Fibroblast of mammary gland (primary cell): ENCODE data around the gene ADAMTS2.

ENCODE experiments used
- DNase-seq: peaks from one replicate; pipeline ENCODE4 v3.0.0-alpha.2; 2010; ENCODE audit warnings: low read depth
- H3K4me3 ChIP-seq: 2 replicates; pipeline ENCODE4 v1.5.1; 2011; ENCODE audit warnings: low read depth, mild to moderate bottlenecking, low read length, moderate library complexity; ENCODE audit not compliant: control insufficient read depth
- CTCF ChIP-seq: conservative IDR thresholded peaks from 2 replicates; pipeline ENCODE4 v1.5.1; 2011; ENCODE audit warnings: low read depth, low read length, inconsistent platforms; ENCODE audit not compliant: control insufficient read depth, insufficient read depth

The ADAMTS2 gene

GRCh38 chr5:179290681-179291540 lies 54.4 kb downstream of the ADAMTS2 start:
- no peak for DNase-seq
- no peak overlapping the region for H3K4me3 ChIP-seq
- no peak for TF ChIP-seq CTCF

GRCh38 chr5:179289756-179290385 lies 55.4 kb downstream of the ADAMTS2 start:
- H3K4me3 ChIP-seq = no peak overlapping the region
- DNase-seq = no peak
- no peak for TF ChIP-seq CTCF

GRCh38 chr5:179288809-179289185 lies 56.5 kb downstream of the ADAMTS2 start:
- no peak for DNase-seq
- TF ChIP-seq CTCF = no peak
- H3K4me3 ChIP-seq = no peak overlapping the region

- TF ChIP-seq CTCF = no peak
- DNase-seq = no peak
- H3K4me3 ChIP-seq = no peak overlapping the region
These were observed 57.0 kb downstream of the ADAMTS2 start for GRCh38 chr5:179288101-179288808.

GRCh38 chr5:179287631-179288030 lies 57.6 kb downstream of the ADAMTS2 start:
- no peak overlapping the region for H3K4me3 ChIP-seq

More at GRCh38 chr5:179287631-179288030, 57.6 kb downstream of the ADAMTS2 start:
- TF ChIP-seq CTCF = no peak
- DNase-seq = no peak
